Measurements from ENCODE around the gene NPAS3. TPM values are rescaled to one million over a fixed set of nuclear protein-coding genes. Genes with fewer than 3 reads are reported as not detected.

The NPAS3 gene
- total and polyA plus RNA-seq, 5 donors from 2014 or later = not detected

GRCh38 chr14:33652566-33653307 lies 714.1 kb downstream of the NPAS3 start:
- Mint-ChIP-seq H3K9me3 (peaks cover 0 to 5% (median 0%) of the 10 kb centered on the region in 7 donors), H3K36me3 (no peaks in the 10 kb centered on the region), H3K4me1 (no peaks in the 10 kb centered on the region), H3K27me3 (no peaks in the 10 kb centered on the region), H3K4me3 (no peak overlapping the region), H3K27ac (no peak overlapping the region)
- H3K4me1 ChIP-seq (ENCODE audit: control insufficient read depth, insufficient read depth, low read length, poor library complexity, severe bottlenecking) = no peaks in the 10 kb centered on the region
- no peaks in the 10 kb centered on the region for H3K9me3 ChIP-seq (ENCODE audit: control insufficient read depth in 2 of 2, low read length in 2 of 2)
- no peak overlapping the region for H3K4me3 ChIP-seq (ENCODE audit: low read depth, low read length)
- ATAC-seq (ENCODE audit: low read depth in 2 of 2) (no peak), DNase-seq (no peak)
- H3K27me3 ChIP-seq (ENCODE audit: control insufficient read depth, insufficient read depth, low read length) = no peaks in the 10 kb centered on the region
- H3K36me3 ChIP-seq (ENCODE audit: control insufficient read depth, insufficient read depth, low read length) = no peaks in the 10 kb centered on the region
- no peak overlapping the region for H3K27ac ChIP-seq (ENCODE audit: insufficient read depth, low read length, poor library complexity, severe bottlenecking)

DNA sequence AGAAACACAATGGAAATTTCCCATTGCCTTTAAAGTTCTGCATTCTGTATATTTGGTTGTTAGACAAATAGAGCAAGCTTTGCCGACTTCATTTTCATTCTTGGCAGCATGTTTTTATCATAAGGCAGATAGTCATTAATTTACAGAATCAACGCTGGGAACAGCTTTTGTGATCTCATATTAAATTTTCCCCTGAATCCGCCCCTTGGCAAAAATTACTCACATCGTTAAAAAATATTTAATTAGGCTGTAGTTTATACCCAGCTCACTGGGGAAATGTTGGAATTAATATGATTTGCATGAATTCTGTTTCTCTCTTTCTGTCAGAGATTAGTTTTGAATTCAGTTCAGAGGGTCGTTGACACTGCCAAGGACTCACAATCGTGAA lies 714.6 kb downstream of the NPAS3 start:
- H3K27me3 ChIP-seq (ENCODE audit: control insufficient read depth, insufficient read depth, low read length) = no peaks in the 10 kb centered on the region
- ATAC-seq (ENCODE audit: low read depth in 2 of 2) (no peak), DNase-seq (no peak)
- no peaks in the 10 kb centered on the region for H3K4me1 Mint-ChIP-seq
- no peaks in the 10 kb centered on the region for H3K27me3 Mint-ChIP-seq
- H3K4me1 ChIP-seq (ENCODE audit: control insufficient read depth, insufficient read depth, low read length, poor library complexity, severe bottlenecking) = no peaks in the 10 kb centered on the region
- H3K27ac Mint-ChIP-seq = no peak overlapping the region
- no peak overlapping the region for H3K4me3 Mint-ChIP-seq
- H3K36me3 ChIP-seq (ENCODE audit: control insufficient read depth, insufficient read depth, low read length) = no peaks in the 10 kb centered on the region
- H3K9me3 Mint-ChIP-seq = peaks cover 0 to 3% (median under 1%) of the 10 kb centered on the region in 7 donors
- no peak overlapping the region for H3K27ac ChIP-seq (ENCODE audit: insufficient read depth, low read length, poor library complexity, severe bottlenecking)
- H3K36me3 Mint-ChIP-seq = no peaks in the 10 kb centered on the region
- no peaks in the 10 kb centered on the region for H3K9me3 ChIP-seq (ENCODE audit: control insufficient read depth in 2 of 2, low read length in 2 of 2)
- no peak overlapping the region for H3K4me3 ChIP-seq (ENCODE audit: low read depth, low read length)

- Histone ChIP-seq H3K9me3 (ENCODE audit: control insufficient read depth in 2 of 2, low read length in 2 of 2) (no peaks in the 10 kb centered on the region), H3K27me3 (ENCODE audit: control insufficient read depth, insufficient read depth, low read length) (no peaks in the 10 kb centered on the region), H3K36me3 (ENCODE audit: control insufficient read depth, insufficient read depth, low read length) (no peaks in the 10 kb centered on the region), H3K4me3 (ENCODE audit: low read depth, low read length) (no peak overlapping the region), H3K27ac (ENCODE audit: insufficient read depth, low read length, poor library complexity, severe bottlenecking) (no peak overlapping the region), H3K4me1 (ENCODE audit: control insufficient read depth, insufficient read depth, low read length, poor library complexity, severe bottlenecking) (no peaks in the 10 kb centered on the region)
- H3K27ac Mint-ChIP-seq = no peak overlapping the region
- no peaks in the 10 kb centered on the region for H3K4me1 Mint-ChIP-seq
- H3K36me3 Mint-ChIP-seq = no peaks in the 10 kb centered on the region
- peaks cover 0 to 3% (median under 1%) of the 10 kb centered on the region in 7 donors for H3K9me3 Mint-ChIP-seq
- H3K27me3 Mint-ChIP-seq = no peaks in the 10 kb centered on the region
- no peak overlapping the region for H3K4me3 Mint-ChIP-seq
- ATAC-seq (ENCODE audit: low read depth in 2 of 2) (no peak), DNase-seq (no peak)
Measured at GRCh38 chr14:33655421-33655820, 716.7 kb downstream of the NPAS3 start.

DNA sequence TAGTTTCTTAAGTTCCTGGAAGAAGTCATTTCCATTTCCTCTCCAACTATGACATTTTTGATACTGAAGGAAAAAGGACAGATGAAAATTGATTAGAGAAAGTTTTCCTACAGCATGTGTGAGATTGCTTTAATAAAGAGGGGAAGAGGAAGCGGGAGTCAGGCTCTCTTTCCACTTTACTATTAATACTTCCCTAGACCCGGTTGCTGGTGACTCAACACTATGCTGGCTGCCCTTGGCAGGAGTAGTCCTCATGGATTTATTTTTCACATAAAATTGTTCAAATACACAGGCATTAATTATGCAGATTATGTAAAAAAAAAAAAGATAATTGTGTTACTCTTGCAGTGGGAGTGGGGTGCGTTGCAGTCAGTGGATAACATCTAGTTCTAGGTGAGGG lies 718.8 kb downstream of the NPAS3 start:
- Mint-ChIP-seq H3K4me1 (no peaks in the 10 kb centered on the region), H3K9me3 (peaks cover 0 to 5% (median under 1%) of the 10 kb centered on the region in 7 donors), H3K4me3 (no peak overlapping the region), H3K36me3 (no peaks in the 10 kb centered on the region), H3K27me3 (no peaks in the 10 kb centered on the region), H3K27ac (no peak overlapping the region)
- Histone ChIP-seq H3K36me3 (ENCODE audit: control insufficient read depth, insufficient read depth, low read length) (no peaks in the 10 kb centered on the region), H3K9me3 (ENCODE audit: control insufficient read depth in 2 of 2, low read length in 2 of 2) (no peaks in the 10 kb centered on the region), H3K27me3 (ENCODE audit: control insufficient read depth, insufficient read depth, low read length) (no peaks in the 10 kb centered on the region), H3K27ac (ENCODE audit: insufficient read depth, low read length, poor library complexity, severe bottlenecking) (no peak overlapping the region), H3K4me1 (ENCODE audit: control insufficient read depth, insufficient read depth, low read length, poor library complexity, severe bottlenecking) (no peaks in the 10 kb centered on the region), H3K4me3 (ENCODE audit: low read depth, low read length) (no peak overlapping the region)
- ATAC-seq (ENCODE audit: low read depth in 2 of 2) (no peak), DNase-seq (no peak)

DNA sequence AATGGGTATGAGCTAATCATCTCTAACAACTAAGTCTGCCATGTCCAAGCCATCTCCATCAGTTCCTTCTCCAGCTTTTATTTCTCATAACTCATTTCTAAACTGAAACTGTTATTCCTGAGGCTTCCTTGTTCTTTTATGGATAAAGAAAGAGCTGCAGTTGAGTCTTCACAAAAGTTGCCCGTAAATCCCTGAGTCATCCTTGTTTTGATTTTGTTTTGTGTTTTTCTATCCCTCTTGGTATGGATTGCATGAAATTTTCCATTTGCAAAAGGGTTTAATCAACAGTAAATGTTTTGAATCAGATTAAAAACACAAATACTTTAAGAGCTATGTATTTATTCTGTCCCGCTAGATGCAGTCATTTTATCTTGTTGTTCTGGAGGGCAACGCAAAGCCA lies 721.6 kb downstream of the NPAS3 start:
- Mint-ChIP-seq H3K9me3 (peaks cover 0 to 7% (median 2%) of the 10 kb centered on the region in 7 donors), H3K27me3 (no peaks in the 10 kb centered on the region), H3K4me3 (no peak overlapping the region), H3K27ac (no peak overlapping the region), H3K4me1 (no peaks in the 10 kb centered on the region), H3K36me3 (no peaks in the 10 kb centered on the region)
- no peaks in the 10 kb centered on the region for H3K4me1 ChIP-seq (ENCODE audit: control insufficient read depth, insufficient read depth, low read length, poor library complexity, severe bottlenecking)
- H3K27me3 ChIP-seq (ENCODE audit: control insufficient read depth, insufficient read depth, low read length) = no peaks in the 10 kb centered on the region
- H3K4me3 ChIP-seq (ENCODE audit: low read depth, low read length) = no peak overlapping the region
- H3K9me3 ChIP-seq (ENCODE audit: control insufficient read depth in 2 of 2, low read length in 2 of 2) = no peaks in the 10 kb centered on the region
- H3K36me3 ChIP-seq (ENCODE audit: control insufficient read depth, insufficient read depth, low read length) = no peaks in the 10 kb centered on the region
- H3K27ac ChIP-seq (ENCODE audit: insufficient read depth, low read length, poor library complexity, severe bottlenecking) = no peak overlapping the region
- ATAC-seq (ENCODE audit: low read depth in 2 of 2) (no peak), DNase-seq (no peak)

- no peak overlapping the region for H3K27ac Mint-ChIP-seq
- no peak overlapping the region for H3K4me3 ChIP-seq (ENCODE audit: low read depth, low read length)
- H3K9me3 ChIP-seq (ENCODE audit: control insufficient read depth in 2 of 2, low read length in 2 of 2) = no peaks in the 10 kb centered on the region
- no peak overlapping the region for H3K4me3 Mint-ChIP-seq
- no peaks in the 10 kb centered on the region for H3K27me3 ChIP-seq (ENCODE audit: control insufficient read depth, insufficient read depth, low read length)
- H3K9me3 Mint-ChIP-seq = peaks cover 0 to 7% (median 2%) of the 10 kb centered on the region in 7 donors
- no peak overlapping the region for H3K27ac ChIP-seq (ENCODE audit: insufficient read depth, low read length, poor library complexity, severe bottlenecking)
- H3K36me3 Mint-ChIP-seq = no peaks in the 10 kb centered on the region
- no peaks in the 10 kb centered on the region for H3K36me3 ChIP-seq (ENCODE audit: control insufficient read depth, insufficient read depth, low read length)
- ATAC-seq (ENCODE audit: low read depth in 2 of 2) (no peak), DNase-seq (no peak)
- no peaks in the 10 kb centered on the region for H3K4me1 ChIP-seq (ENCODE audit: control insufficient read depth, insufficient read depth, low read length, poor library complexity, severe bottlenecking)
- H3K27me3 Mint-ChIP-seq = no peaks in the 10 kb centered on the region
- H3K4me1 Mint-ChIP-seq = no peaks in the 10 kb centered on the region
Measured at GRCh38 chr14:33661101-33661500, 722.4 kb downstream of the NPAS3 start.

GRCh38 chr14:33668066-33668465 lies 729.4 kb downstream of the NPAS3 start:
- Histone ChIP-seq H3K27ac (ENCODE audit: insufficient read depth, low read length, poor library complexity, severe bottlenecking) (no peak overlapping the region), H3K4me3 (ENCODE audit: low read depth, low read length) (no peak overlapping the region), H3K4me1 (ENCODE audit: control insufficient read depth, insufficient read depth, low read length, poor library complexity, severe bottlenecking) (no peaks in the 10 kb centered on the region), H3K9me3 (ENCODE audit: control insufficient read depth in 2 of 2, low read length in 2 of 2) (no peaks in the 10 kb centered on the region), H3K27me3 (ENCODE audit: control insufficient read depth, insufficient read depth, low read length) (no peaks in the 10 kb centered on the region), H3K36me3 (ENCODE audit: control insufficient read depth, insufficient read depth, low read length) (no peaks in the 10 kb centered on the region)
- Mint-ChIP-seq H3K9me3 (peaks cover 0 to 5% (median 3%) of the 10 kb centered on the region in 7 donors), H3K27ac (no peak overlapping the region), H3K27me3 (no peaks in the 10 kb centered on the region), H3K4me3 (no peak overlapping the region), H3K4me1 (no peaks in the 10 kb centered on the region), H3K36me3 (no peaks in the 10 kb centered on the region)
- no peak for DNase-seq
- ATAC-seq (ENCODE audit: low read depth in 2 of 2) = no peak

- Histone ChIP-seq H3K36me3 (ENCODE audit: control insufficient read depth, insufficient read depth, low read length) (no peaks in the 10 kb centered on the region), H3K4me3 (ENCODE audit: low read depth, low read length) (no peak overlapping the region), H3K9me3 (ENCODE audit: control insufficient read depth in 2 of 2, low read length in 2 of 2) (no peaks in the 10 kb centered on the region), H3K27me3 (ENCODE audit: control insufficient read depth, insufficient read depth, low read length) (no peaks in the 10 kb centered on the region), H3K4me1 (ENCODE audit: control insufficient read depth, insufficient read depth, low read length, poor library complexity, severe bottlenecking) (no peaks in the 10 kb centered on the region), H3K27ac (ENCODE audit: insufficient read depth, low read length, poor library complexity, severe bottlenecking) (no peak overlapping the region)
- DNase-seq (no peak), ATAC-seq (ENCODE audit: low read depth in 2 of 2) (no peak)
- no peaks in the 10 kb centered on the region for H3K4me1 Mint-ChIP-seq
- no peak overlapping the region for H3K4me3 Mint-ChIP-seq
- no peak overlapping the region for H3K27ac Mint-ChIP-seq
- no peaks in the 10 kb centered on the region for H3K27me3 Mint-ChIP-seq
- H3K9me3 Mint-ChIP-seq = peaks cover 0 to 4% (median 3%) of the 10 kb centered on the region in 7 donors
- no peaks in the 10 kb centered on the region for H3K36me3 Mint-ChIP-seq
Measured at GRCh38 chr14:33669111-33669510, 730.4 kb downstream of the NPAS3 start.

All from CD4-positive, CD25-positive, alpha-beta regulatory T cell (primary cell).